H9 (cell line): ENCODE measurements around the gene IGF2BP2. TPM values are rescaled to one million over a fixed set of nuclear protein-coding genes. Genes with fewer than 3 reads are reported as not detected.

Source experiments
- DNase-seq: peaks from one replicate; pipeline ENCODE4 v3.0.0-alpha.2; 2017
- H2AFZ ChIP-seq: one replicate; pipeline ENCODE4 v1.6.1; 2013; ENCODE audit warnings: mild to moderate bottlenecking, low read length, control low read depth, moderate library complexity
- H2AK5ac ChIP-seq: 2 replicates; pipeline ENCODE4 v1.6.1; 2013; ENCODE audit warnings: low read length, control low read depth, mixed read lengths; ENCODE audit not compliant: insufficient read length
- H2BK120ac ChIP-seq: one replicate; pipeline ENCODE4 v1.6.1; 2013; ENCODE audit warnings: low read depth, mild to moderate bottlenecking, low read length, control low read depth, inconsistent platforms; ENCODE audit not compliant: poor library complexity, severe bottlenecking
- H2BK12ac ChIP-seq: 2 replicates; pipeline ENCODE4 v1.6.1; 2013; ENCODE audit warnings: low read length, control low read depth, mixed read lengths, low read depth; ENCODE audit not compliant: insufficient read length
- H2BK15ac ChIP-seq: 2 replicates; pipeline ENCODE4 v1.6.1; 2013; ENCODE audit warnings: low read depth, low read length, control low read depth
- H2BK20ac ChIP-seq: one replicate; pipeline ENCODE4 v1.6.1; 2013; ENCODE audit warnings: low read depth, mild to moderate bottlenecking, low read length, control low read depth, inconsistent platforms; ENCODE audit not compliant: poor library complexity, severe bottlenecking
- H2BK5ac ChIP-seq: 2 replicates; pipeline ENCODE4 v1.6.1; 2013; ENCODE audit warnings: low read length, control low read depth, mixed read lengths; ENCODE audit not compliant: insufficient read length
- H3K14ac ChIP-seq: 2 replicates; pipeline ENCODE4 v1.6.1; 2013; ENCODE audit warnings: low read length, control low read depth; ENCODE audit not compliant: insufficient read depth
- H3K18ac ChIP-seq: 2 replicates; pipeline ENCODE4 v1.6.1; 2013; ENCODE audit warnings: low read depth, mild to moderate bottlenecking, mixed read lengths, low read length, control low read depth; ENCODE audit not compliant: insufficient read length
- H3K23ac ChIP-seq: 2 replicates; pipeline ENCODE4 v1.6.1; 2013; ENCODE audit warnings: low read length, control low read depth, mixed read lengths, low read depth; ENCODE audit not compliant: insufficient read length
- H3K23me2 ChIP-seq: 2 replicates; pipeline ENCODE4 v1.6.1; 2013; ENCODE audit warnings: low read depth, mild to moderate bottlenecking, mixed read lengths, low read length, control low read depth; ENCODE audit not compliant: insufficient read length, poor library complexity, severe bottlenecking
- H3K27ac ChIP-seq: 2 replicates; pipeline ENCODE4 v1.5.1; 2013; ENCODE audit warnings: low read length, control low read depth, mixed read lengths, low read depth; ENCODE audit not compliant: insufficient read length
- H3K27me3 ChIP-seq: 2 replicates; pipeline ENCODE4 v1.6.1; 2013; ENCODE audit warnings: low read length, control low read depth, inconsistent platforms; ENCODE audit not compliant: insufficient read depth
- H3K4ac ChIP-seq: 2 replicates; pipeline ENCODE4 v1.6.1; 2013; ENCODE audit warnings: low read depth, mild to moderate bottlenecking, control low read depth, inconsistent platforms, low read length, moderate library complexity
- H3K4me1 ChIP-seq: 2 replicates; pipeline ENCODE4 v1.6.1; 2013; ENCODE audit warnings: low read length, control low read depth, inconsistent platforms; ENCODE audit not compliant: insufficient read depth
- H3K4me2 ChIP-seq: 2 replicates; pipeline ENCODE4 v1.6.1; 2013; ENCODE audit warnings: low read length, control low read depth, mixed read lengths; ENCODE audit not compliant: insufficient read length, insufficient read depth
- H3K56ac ChIP-seq: 2 replicates; pipeline ENCODE4 v1.6.1; 2013; ENCODE audit warnings: low read depth, mild to moderate bottlenecking, mixed read lengths, low read length, control low read depth; ENCODE audit not compliant: insufficient read length
- H3K79me1 ChIP-seq: 2 replicates; pipeline ENCODE4 v1.6.1; 2013; ENCODE audit warnings: low read depth, mild to moderate bottlenecking, moderate library complexity, low read length, control low read depth, inconsistent platforms; ENCODE audit not compliant: insufficient read depth, poor library complexity, severe bottlenecking
- H3K79me2 ChIP-seq: 2 replicates; pipeline ENCODE4 v1.6.1; 2013; ENCODE audit warnings: low read length, control low read depth, inconsistent platforms; ENCODE audit not compliant: insufficient read depth
- H3K9ac ChIP-seq: 2 replicates; pipeline ENCODE4 v1.6.1; 2013; ENCODE audit warnings: low read length, control low read depth, mixed read lengths; ENCODE audit not compliant: insufficient read length; ENCODE audit errors: extremely low read depth
- H3K9me3 ChIP-seq: one replicate; pipeline ENCODE4 v1.6.1; 2013; ENCODE audit warnings: low read depth, low read length, inconsistent platforms; ENCODE audit not compliant: control insufficient read depth
- H3T11ph ChIP-seq: one replicate; pipeline ENCODE4 v1.6.1; 2013; ENCODE audit warnings: mild to moderate bottlenecking, low read length, control low read depth, inconsistent platforms
- H4K20me1 ChIP-seq: one replicate; pipeline ENCODE4 v1.6.1; 2013; ENCODE audit not compliant: control insufficient read depth, insufficient read length, insufficient read depth
- H4K5ac ChIP-seq: 2 replicates; pipeline ENCODE4 v1.6.1; 2013; ENCODE audit warnings: low read depth, mild to moderate bottlenecking, mixed read lengths, low read length, control low read depth; ENCODE audit not compliant: insufficient read length
- H4K8ac ChIP-seq: replicated peaks from 2 replicates; pipeline ENCODE4 v1.6.1; 2013; ENCODE audit warnings: low read length, control low read depth, mixed read lengths, low read depth; ENCODE audit not compliant: insufficient read length
- H4K91ac ChIP-seq: 2 replicates; pipeline ENCODE4 v1.6.1; 2013; ENCODE audit warnings: low read depth, mild to moderate bottlenecking, moderate library complexity, mixed read lengths, low read length, control low read depth; ENCODE audit not compliant: insufficient read length
- H3K27ac Mint-ChIP-seq, 3 experiments: 2 replicates in 2 of 3; 3 replicates in 1 of 3; pipeline ENCODE4 v1.8.0; 2020 to 2021; ENCODE audit warnings: mixed read lengths in 3 of 3, mild to moderate bottlenecking in 1 of 3, moderate library complexity in 1 of 3
- H3K27me3 Mint-ChIP-seq: 2 replicates; pipeline ENCODE4 v1.8.0; 2021; ENCODE audit warnings: low read depth, mild to moderate bottlenecking, moderate library complexity, mixed read lengths
- H3K36me3 Mint-ChIP-seq, 3 experiments: 2 replicates in 2 of 3; 3 replicates in 1 of 3; pipeline ENCODE4 v1.8.0; 2020 to 2021; ENCODE audit warnings: low read depth in 3 of 3, mixed read lengths in 3 of 3; ENCODE audit not compliant: insufficient read depth in 1 of 3
- H3K4me1 Mint-ChIP-seq, 2 experiments: 2 replicates each; pipeline ENCODE4 v1.8.0; 2020; ENCODE audit warnings: mixed read lengths in 2 of 2
- H3K4me3 Mint-ChIP-seq, 2 experiments: 2 replicates in 1 of 2; 3 replicates in 1 of 2; pipeline ENCODE4 v1.8.0; 2020 to 2021; ENCODE audit warnings: mild to moderate bottlenecking in 2 of 2, mixed read lengths in 2 of 2, moderate library complexity in 1 of 2
- H3K9me3 Mint-ChIP-seq, 2 experiments: 2 replicates in 1 of 2; 3 replicates in 1 of 2; pipeline ENCODE4 v1.8.0; 2020; ENCODE audit warnings: mild to moderate bottlenecking in 2 of 2, mixed read lengths in 2 of 2, moderate library complexity in 1 of 2
- WGBS: extraction: QIAGEN DNeasy Blood & Tissue Kit; methylation state at CpG from one replicate; pipeline ENCODE4 v1.1.7; 2013; ENCODE audit warnings: missing lambda C conversion rate, low lambda C conversion rate, mixed read lengths; ENCODE audit not compliant: insufficient read length; ENCODE audit errors: extremely low coverage; 5-methylcytosine and 5-hydroxymethylcytosine counted together
- total RNA-seq: library from RNA; stranded (reverse); gene quantifications from 2 replicates; pipeline ENCODE4 v1.2.1, GENCODE V29; 2021
- TF ChIP-seq, protein P1 (sequence below): fragments of 200-600 bp; sonication (generic); conservative IDR thresholded peaks from 3 replicates; pipeline ENCODE4 v1.8.0; 2021; ENCODE audit warnings: antibody characterized with exemption, mild to moderate bottlenecking

The IGF2BP2 gene
- total RNA-seq, 1 experiment from 2014 or later = 130 TPM

DNA sequence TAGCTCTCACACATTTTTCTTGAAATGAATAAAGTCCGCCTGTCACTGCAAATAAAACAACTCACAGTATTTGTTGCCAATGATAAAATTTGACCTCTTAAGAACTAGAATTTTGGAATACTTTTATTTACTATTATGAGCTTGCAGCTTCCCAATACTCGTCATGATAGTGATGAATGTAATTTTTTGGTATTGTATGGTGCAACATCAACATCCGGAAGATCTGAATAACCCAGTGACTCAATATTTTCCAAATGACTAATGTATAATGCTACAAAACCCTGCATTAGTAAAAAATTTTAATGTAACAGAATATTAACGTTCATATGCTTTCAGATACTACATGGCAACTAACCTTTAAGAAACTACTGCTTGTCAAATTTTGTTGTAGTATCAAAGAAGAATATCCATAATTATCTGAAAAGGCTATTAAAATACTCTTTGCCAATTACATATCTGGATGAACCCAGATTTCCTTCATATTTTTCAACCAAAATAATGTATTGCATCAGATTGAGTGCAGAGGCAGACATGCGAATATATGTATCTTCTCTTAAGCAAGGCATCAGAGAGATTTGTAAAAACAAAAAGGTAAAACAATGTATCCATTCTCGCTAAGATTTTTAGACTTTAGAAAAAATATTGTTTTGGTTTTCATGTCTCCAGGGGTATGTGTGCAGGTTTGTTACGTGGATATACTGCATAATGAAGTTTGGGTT lies 95.3 kb downstream of the IGF2BP2 start:
- Mint-ChIP-seq H3K4me1 (peaks cover 61 to 65% of the 10 kb centered on the region in 2 experiments), H3K36me3 (peaks cover 0 to 2% (median 0%) of the 10 kb centered on the region in 3 experiments; a peak in 1 of 7 replicates), H3K4me3 (no peak overlapping the region), H3K9me3 (no peaks in the 10 kb centered on the region), H3K27ac (no peak overlapping the region; a peak in 1 of 7 replicates), H3K27me3 (no peaks in the 10 kb centered on the region)
- no peak overlapping the region for H3K14ac ChIP-seq
- no peak overlapping the region for H3T11ph ChIP-seq
- no peaks in the 10 kb centered on the region for H3K27me3 ChIP-seq
- H3K9ac ChIP-seq = no peak overlapping the region
- H3K23me2 ChIP-seq = no peaks in the 10 kb centered on the region
- no peak overlapping the region for H3K4ac ChIP-seq
- peaks cover 10% of the 10 kb centered on the region; the same call in 1 of the 2 replicates for H3K79me2 ChIP-seq
- no peak overlapping the region for H2BK12ac ChIP-seq
- H4K91ac ChIP-seq = no peak overlapping the region
- DNase-seq = no peak
- no peak overlapping the region for H4K5ac ChIP-seq
- no peak overlapping the region for H2BK120ac ChIP-seq
- no peak overlapping the region for H2AK5ac ChIP-seq
- no peak overlapping the region for H2AFZ ChIP-seq
- no peak overlapping the region for H3K27ac ChIP-seq
- no peak overlapping the region for H3K4me2 ChIP-seq
- H2BK15ac ChIP-seq = no peak overlapping the region
- TF ChIP-seq, protein P1, sequence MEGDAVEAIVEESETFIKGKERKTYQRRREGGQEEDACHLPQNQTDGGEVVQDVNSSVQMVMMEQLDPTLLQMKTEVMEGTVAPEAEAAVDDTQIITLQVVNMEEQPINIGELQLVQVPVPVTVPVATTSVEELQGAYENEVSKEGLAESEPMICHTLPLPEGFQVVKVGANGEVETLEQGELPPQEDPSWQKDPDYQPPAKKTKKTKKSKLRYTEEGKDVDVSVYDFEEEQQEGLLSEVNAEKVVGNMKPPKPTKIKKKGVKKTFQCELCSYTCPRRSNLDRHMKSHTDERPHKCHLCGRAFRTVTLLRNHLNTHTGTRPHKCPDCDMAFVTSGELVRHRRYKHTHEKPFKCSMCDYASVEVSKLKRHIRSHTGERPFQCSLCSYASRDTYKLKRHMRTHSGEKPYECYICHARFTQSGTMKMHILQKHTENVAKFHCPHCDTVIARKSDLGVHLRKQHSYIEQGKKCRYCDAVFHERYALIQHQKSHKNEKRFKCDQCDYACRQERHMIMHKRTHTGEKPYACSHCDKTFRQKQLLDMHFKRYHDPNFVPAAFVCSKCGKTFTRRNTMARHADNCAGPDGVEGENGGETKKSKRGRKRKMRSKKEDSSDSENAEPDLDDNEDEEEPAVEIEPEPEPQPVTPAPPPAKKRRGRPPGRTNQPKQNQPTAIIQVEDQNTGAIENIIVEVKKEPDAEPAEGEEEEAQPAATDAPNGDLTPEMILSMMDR = no peak
- no peaks in the 10 kb centered on the region for H3K9me3 ChIP-seq
- no peak overlapping the region for H3K56ac ChIP-seq
- no CpG with 5 or more reads among the region's 7 CpGs for WGBS
- H3K18ac ChIP-seq = no peak overlapping the region
- no peaks in the 10 kb centered on the region for H3K79me1 ChIP-seq
- H3K4me1 ChIP-seq = peaks cover 28% of the 10 kb centered on the region; the same call in 1 of the 2 replicates
- H4K8ac ChIP-seq = no peak overlapping the region
- H2BK5ac ChIP-seq = no peak overlapping the region
- H3K23ac ChIP-seq = no peak overlapping the region
- H2BK20ac ChIP-seq = no peak overlapping the region
- H4K20me1 ChIP-seq = no peaks in the 10 kb centered on the region
